K562 (cell line): ENCODE data around the gene WBP1. TPM values are rescaled to one million over a fixed set of nuclear protein-coding genes. Genes with fewer than 3 reads are reported as not detected.

Source experiments
- ATAC-seq: fragments of 200-7000 bp; cut with Tn5 transposase; 3 replicates; pipeline ENCODE4 v1.9.1; 2020; ENCODE audit warnings: moderate library complexity
- BruUV-seq: library from RNA; stranded (reverse); fragments of 400-500 nt; replicated peaks from 2 replicates; lab custom pipeline; 2021; lab: Mats Ljungman, UMichigan
- CTCF ChIA-PET: fragments of 300-600 bp; formaldehyde crosslinking; extraction: SDS; loops from one replicate; lab custom pipeline; 2021; ENCODE audit warnings: low intra/inter-chr PET ratio; lab: Yijun Ruan, JAX
- POLR2A ChIA-PET: fragments of 300-600, 350-650 bp; sonication (Branson Sonifier 250); formaldehyde crosslinking; extraction: SDS; loops from one replicate; lab custom pipeline; 2021; ENCODE audit warnings: antibody characterized with exemption, inconsistent platforms; lab: Yijun Ruan, JAX
- DNase-seq, 4 experiments: peaks; one replicate each; pipeline versions ENCODE4 v3.0.0 to v3.0.0-alpha.2; 2011 to 2018; ENCODE audit warnings: low spot score in 3 of 4, mixed read lengths in 3 of 4; ENCODE audit errors: extremely low read depth in 1 of 4
- FAIRE-seq: peaks from 2 replicates; lab custom pipeline; 2011; peaks lifted over from hg19 to GRCh38; lab: Jason Lieb, UNC
- H2AFZ ChIP-seq: 2 replicates; pipeline ENCODE4 v1.6.0; 2011; ENCODE audit warnings: low read depth, low read length, control low read depth, inconsistent platforms
- H3K27ac ChIP-seq: fragments of 200-600 bp; 3 replicates; pipeline ENCODE4 v1.8.0; 2011; ENCODE audit warnings: low read depth, mild to moderate bottlenecking, control low read depth, inconsistent platforms, low read length, moderate library complexity, mixed read lengths; ENCODE audit errors: extremely low read depth
- H3K27me3 ChIP-seq, 2 experiments: fragments of 300-600 bp in 1 of 2; 2 replicates in 1 of 2; 3 replicates in 1 of 2; pipeline versions ENCODE4 v1.6.0 to v1.8.0; 2011; ENCODE audit warnings: inconsistent platforms in 2 of 2, low read length in 2 of 2, mild to moderate bottlenecking in 1 of 2, mixed read lengths in 1 of 2, moderate library complexity in 1 of 2; ENCODE audit not compliant: control insufficient read depth in 2 of 2, insufficient read depth in 2 of 2
- H3K36me3 ChIP-seq: fragments of 300-600 bp; 3 replicates; pipeline ENCODE4 v1.8.0; 2011; ENCODE audit warnings: mild to moderate bottlenecking, low read length, inconsistent platforms; ENCODE audit not compliant: control insufficient read depth, insufficient read depth
- H3K4me1 ChIP-seq, 2 experiments: fragments of 200-600 bp in 1 of 2; replicated peaks in 1 of 2; 2 replicates in 1 of 2; 3 replicates in 1 of 2; pipeline versions ENCODE4 v1.5.1 to v1.8.0; 2011; ENCODE audit warnings: inconsistent platforms in 2 of 2, low read length in 2 of 2, mild to moderate bottlenecking in 1 of 2, mixed read lengths in 1 of 2, moderate library complexity in 1 of 2; ENCODE audit not compliant: control insufficient read depth in 2 of 2, insufficient read depth in 2 of 2
- H3K4me2 ChIP-seq: 2 replicates; pipeline ENCODE4 v1.6.1; 2011; ENCODE audit warnings: low read length, control low read depth, inconsistent platforms, mixed read lengths; ENCODE audit not compliant: insufficient read depth
- H3K4me3 ChIP-seq: fragments of 200-600 bp; sonication (generic), shearing (Covaris generic); 2 replicates; pipeline ENCODE4 v1.5.1; 2016; ENCODE audit warnings: control low read depth, inconsistent platforms
- H3K79me2 ChIP-seq: fragments of 200-600 bp; 3 replicates; pipeline ENCODE4 v1.8.0; 2011; ENCODE audit warnings: low read length, inconsistent platforms; ENCODE audit not compliant: control insufficient read depth, insufficient read depth
- H3K9ac ChIP-seq, 2 experiments: 2 replicates each; pipeline versions ENCODE4 v1.6.0 to v1.6.1; 2011; ENCODE audit warnings: low read depth in 2 of 2, low read length in 2 of 2, control low read depth in 1 of 2, inconsistent platforms in 1 of 2, mild to moderate bottlenecking in 1 of 2, mixed read lengths in 1 of 2; ENCODE audit not compliant: insufficient read depth in 1 of 2
- H3K9me1 ChIP-seq: one replicate; pipeline ENCODE4 v1.6.0; 2011; ENCODE audit warnings: inconsistent platforms, mild to moderate bottlenecking, low read length, moderate library complexity; ENCODE audit not compliant: control insufficient read depth, insufficient read depth
- H3K9me3 ChIP-seq: replicated peaks from 2 replicates; pipeline ENCODE4 v1.5.1; 2011; ENCODE audit warnings: low read depth, low read length, inconsistent platforms; ENCODE audit not compliant: control insufficient read depth, insufficient read depth
- H4K20me1 ChIP-seq: replicated peaks from 2 replicates; pipeline ENCODE4 v1.6.1; 2011; ENCODE audit warnings: low read length, inconsistent platforms, mixed read lengths; ENCODE audit not compliant: control insufficient read depth, insufficient read depth
- CBFA2T3 ChIP-seq: fragments of 450-650 bp; IDR thresholded peaks from 2 replicates; pipeline ENCODE4 v1.6.1; 2017
- CEBPG ChIP-seq, 3 experiments: fragments of 200-800 bp in 1 of 3; sonication (Bioruptor generic) in 1 of 3; sonication (generic) in 1 of 3; formaldehyde crosslinking in 1 of 3; IDR thresholded peaks in 2 of 3; conservative IDR thresholded peaks in 1 of 3; 2 replicates each; pipeline versions ENCODE4 v1.6.1 to v1.8.0; 2016 to 2022; ENCODE audit warnings: missing compliant biosample characterization in 2 of 3, missing genetic modification characterization in 2 of 3, mild to moderate bottlenecking in 1 of 3, missing genetic modification reagents in 1 of 3
- CSDE1 ChIP-seq, 2 experiments: fragments of 450-650 bp; IDR thresholded peaks; 2 replicates each; pipeline ENCODE4 v1.6.1; 2016; ENCODE audit warnings: mild to moderate bottlenecking in 1 of 2
- FOXM1 ChIP-seq, 2 experiments: fragments of 450-650 bp in 1 of 2; sonication (generic) in 1 of 2; formaldehyde crosslinking in 1 of 2; IDR thresholded peaks; 2 replicates each; pipeline versions ENCODE4 v1.6.1 to v1.9.0; 2017 to 2022; ENCODE audit warnings: low read depth in 2 of 2, mild to moderate bottlenecking in 2 of 2, missing genetic modification reagents in 1 of 2, moderate library complexity in 1 of 2
- HNRNPLL ChIP-seq: fragments of 200-400 bp; formaldehyde crosslinking; IDR thresholded peaks from 2 replicates; pipeline ENCODE4 v1.6.1; 2017; ENCODE audit warnings: low read length, low read depth, mild to moderate bottlenecking; ENCODE audit not compliant: poor library complexity, severe bottlenecking
- IRF1 ChIP-seq: sonication (generic); formaldehyde crosslinking; IDR thresholded peaks from 2 replicates; pipeline ENCODE4 v1.8.0; 2022; ENCODE audit warnings: missing genetic modification reagents, mild to moderate bottlenecking, borderline replicate concordance
- KLF6 ChIP-seq: fragments of 250-450 bp; sonication (Bioruptor Pico); IDR thresholded peaks from 2 replicates; pipeline ENCODE4 v1.4.0; 2020; ENCODE audit warnings: mild to moderate bottlenecking, moderate library complexity, borderline replicate concordance
- MYNN ChIP-seq, 2 experiments: sonication (generic); formaldehyde crosslinking in 1 of 2; IDR thresholded peaks; 2 replicates each; pipeline versions ENCODE4 v1.5.0 to v1.6.1; 2016 to 2020; ENCODE audit warnings: antibody characterized with exemption in 1 of 2, missing genetic modification reagents in 1 of 2
- WGBS: fragments of 100-300 bp; shearing (Covaris generic); methylation state at CpG from one replicate; pipeline ENCODE4 v1.1.6; 2016; ENCODE audit warnings: low coverage, mixed read lengths; ENCODE audit not compliant: insufficient coverage; ENCODE audit errors: missing lambda C conversion rate; 5-methylcytosine and 5-hydroxymethylcytosine counted together
- in situ Hi-C: fragments of 300-500 bp; cut with MboI; formaldehyde crosslinking; loops from 4 replicates; pipeline ENCODE4 v1.15.0; 2018; ENCODE audit warnings: inconsistent platforms, mixed read lengths
- intact Hi-C: fragments of 100-400 bp; cut with micrococcal nuclease; formaldehyde crosslinking; loops from 2 replicates; pipeline ENCODE4 v1.14.2; 2022
- polyA plus RNA-seq, 8 experiments: library from polyadenylated mRNA; depleted of rRNA in 4 of 8; stranded (reverse) in 5 of 8; unstranded in 3 of 8; fragments of >200 nt; fragmentation: Nextera tagmentation in 2 of 8; fragmentation: Illumina TruSeq in 1 of 8; extraction: Ambion mirVana in 2 of 8; extraction: Trizol in 1 of 8; gene quantifications; 2 replicates each; pipeline versions ENCODE4 v1.2.1 to v1.2.3, GENCODE V29; 2011 to 2014; ENCODE audit warnings: inconsistent platforms in 1 of 8, missing spikeins in 1 of 8
- total RNA-seq, 7 experiments: library from RNA; depleted of rRNA in 6 of 7; stranded (reverse); fragments of >200 nt in 6 of 7; fragmentation: Illumina TruSeq in 2 of 7; extraction: Trizol in 2 of 7; gene quantifications; 2 replicates each; pipeline versions ENCODE4 v1.2.1 to v1.2.3, GENCODE V29; 2011 to 2021; ENCODE audit warnings: low replicate concordance in 1 of 7
- TF ChIP-seq, protein P1 (sequence below): fragments of 450-650 bp; IDR thresholded peaks from 2 replicates; pipeline ENCODE4 v1.6.1; 2016; ENCODE audit warnings: antibody characterized with exemption

The WBP1 gene
- total and polyA plus RNA-seq, 9 of the 15 experiments (the other 6 are each of a cell fraction or from before 2014, with no cell fraction given): 1.9 to 27.7 (median 14.2) TPM

DNA sequence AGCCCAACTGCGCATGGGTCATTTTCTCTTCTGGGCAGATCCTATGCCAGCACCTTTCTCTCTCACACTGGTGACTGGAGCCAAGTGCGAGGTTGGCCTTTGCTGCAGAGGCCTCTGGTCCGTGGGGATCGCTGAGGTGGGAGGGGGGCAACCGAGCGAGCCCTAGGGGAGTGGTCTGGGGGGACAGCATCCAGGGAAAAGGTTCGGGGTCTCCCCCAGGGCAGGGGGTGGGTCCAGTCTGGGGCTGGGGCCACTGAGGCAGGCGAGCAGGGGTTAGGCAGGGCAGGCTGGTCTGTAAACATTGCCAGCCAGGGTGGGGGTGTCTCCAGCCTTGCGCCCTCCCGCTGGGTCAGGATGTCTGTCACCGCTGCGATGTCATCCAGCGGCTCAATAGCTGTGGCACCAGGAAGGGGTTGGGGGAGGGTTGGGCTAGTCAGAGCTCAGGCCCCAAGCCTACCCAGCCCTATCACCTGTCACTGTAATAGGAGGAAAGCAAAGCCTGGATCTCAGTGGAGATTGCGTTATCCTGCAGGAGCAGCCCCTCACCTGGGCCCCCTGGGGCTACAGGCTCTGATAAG lies 32.0 kb upstream of the WBP1 start:
- no peak overlapping the region for H3K4me2 ChIP-seq
- no TSS peak for BruUV-seq
- H2AFZ ChIP-seq: no peak overlapping the region
- no peak overlapping the region for H3K4me3 ChIP-seq
- no peaks in the 10 kb centered on the region for H3K9me1 ChIP-seq
- ChIA-PET CTCF (no interaction called here), POLR2A (interaction anchor here (2.1 kb wide), 1 partner anchor 14 kb away, joined by 5 read pairs; no protein-coding TSS in a partner anchor)
- H3K36me3 ChIP-seq: no peaks in the 10 kb centered on the region
- intact Hi-C loops (no loop called here), in situ Hi-C loops (no loop called here)
- peak overlapping the region in 1 of 2 experiments; percentile 36; a peak in 2 of 4 replicates for H3K9ac ChIP-seq
- no peak for ATAC-seq
- H3K79me2 ChIP-seq: no peaks in the 10 kb centered on the region
- no peak overlapping the region for H3K27ac ChIP-seq
- H4K20me1 ChIP-seq: no peaks in the 10 kb centered on the region
- FAIRE-seq: no peak
- WGBS: 32% methylated on average over 12 of the region's 14 CpGs
- H3K9me3 ChIP-seq: no peaks in the 10 kb centered on the region
- H3K27me3 ChIP-seq: peaks cover 0 to 8% of the 10 kb centered on the region in 2 experiments; a peak in 2 of 5 replicates
- DNase-seq: peak in 2 of 4 experiments; percentile 39 to 40
- peaks cover 0 to 25% of the 10 kb centered on the region in 2 experiments; a peak in 3 of 5 replicates for H3K4me1 ChIP-seq
- TF ChIP-seq FOXM1 (IDR thresholded peaks at IDR 0.05; ENCODE audit: low read depth) (no peak), FOXM1 (CRISPR knock-in tag; IDR thresholded peaks at IDR 0.05; ENCODE audit: low read depth) (no peak), CBFA2T3 (0 out of 2 replicates have a peak, but pooled peaks have one; percentile 35)

GRCh38 chr2:74427551-74427950 lies 30.7 kb upstream of the WBP1 start:
- Histone ChIP-seq H3K4me1 (peaks cover 0 to 16% of the 10 kb centered on the region in 2 experiments; a peak in 1 of 5 replicates), H3K79me2 (no peaks in the 10 kb centered on the region), H3K4me2 (no peak overlapping the region), H3K27ac (no peak overlapping the region), H3K36me3 (no peaks in the 10 kb centered on the region), H2AFZ (no peak overlapping the region), H3K9ac (no peak overlapping the region), H4K20me1 (no peaks in the 10 kb centered on the region), H3K9me3 (no peaks in the 10 kb centered on the region), H3K9me1 (no peaks in the 10 kb centered on the region), H3K4me3 (no peak overlapping the region), H3K27me3 (no peaks in the 10 kb centered on the region)
- BruUV-seq: no TSS peak
- no peak for FAIRE-seq
- CTCF ChIA-PET: no interaction called here
- no peak for DNase-seq
- in situ Hi-C loops: no loop called here
- ATAC-seq: no peak
- POLR2A ChIA-PET: interaction anchor here (1.7 kb wide), 1 partner anchor 13 kb away, joined by 7 read pairs; no protein-coding TSS in a partner anchor
- intact Hi-C loops: no loop called here
- 3% methylated on average over 3 of the region's 3 CpGs for WGBS
- TF ChIP-seq HNRNPLL: no peak
- no peak for TF ChIP-seq CSDE1 (IDR thresholded peaks at IDR 0.05)
- TF ChIP-seq KLF6 (CRISPR knock-in tag): no peak
- TF ChIP-seq, protein P1, sequence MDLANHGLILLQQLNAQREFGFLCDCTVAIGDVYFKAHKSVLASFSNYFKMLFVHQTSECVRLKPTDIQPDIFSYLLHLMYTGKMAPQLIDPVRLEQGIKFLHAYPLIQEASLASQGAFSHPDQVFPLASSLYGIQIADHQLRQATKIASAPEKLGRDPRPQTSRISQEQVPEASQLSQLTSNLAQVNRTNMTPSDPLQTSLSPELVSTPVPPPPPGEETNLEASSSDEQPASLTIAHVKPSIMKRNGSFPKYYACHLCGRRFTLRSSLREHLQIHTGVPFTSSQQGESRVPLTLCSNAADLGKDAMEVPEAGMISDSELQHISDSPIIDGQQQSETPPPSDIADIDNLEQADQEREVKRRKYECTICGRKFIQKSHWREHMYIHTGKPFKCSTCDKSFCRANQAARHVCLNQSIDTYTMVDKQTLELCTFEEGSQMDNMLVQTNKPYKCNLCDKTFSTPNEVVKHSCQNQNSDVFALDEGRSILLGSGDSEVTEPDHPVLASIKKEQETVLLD: no peak
- no peak for TF ChIP-seq IRF1 (CRISPR knock-in tag)
- TF ChIP-seq CEBPG (CRISPR knock-in tag; IDR thresholded peaks at IDR 0.05): no peak
- no peak for TF ChIP-seq CEBPG (tag; conservative IDR thresholded peaks at IDR 0.05 in 1 of 2, IDR thresholded peaks at IDR 0.05 in 1 of 2)
- TF ChIP-seq MYNN (IDR thresholded peaks at IDR 0.05): no peak
- TF ChIP-seq MYNN (CRISPR knock-in tag; IDR thresholded peaks at IDR 0.05): no peak
